Karpas-422 (cell line): ENCODE results near the gene PSMA7. TPM values are rescaled to one million over a fixed set of nuclear protein-coding genes. Genes with fewer than 3 reads are reported as not detected.
A peak's percentile ranks its signal among the peaks of the same experiment; 100 is the strongest.

Source experiments
- DNase-seq: peaks from one replicate; pipeline ENCODE4 v3.0.0-alpha.2; 2015
- H2AFZ ChIP-seq: fragments of 200-600 bp; sonication (generic); 2 replicates; pipeline ENCODE4 v1.6.1; 2014; ENCODE audit warnings: antibody characterized with exemption, low read length, mixed read lengths
- H3K27ac ChIP-seq: fragments of 200-600 bp; sonication (generic); 2 replicates; pipeline ENCODE4 v1.5.1; 2014; ENCODE audit warnings: mild to moderate bottlenecking, low read length, moderate library complexity
- H3K27me3 ChIP-seq: fragments of 200-600 bp; sonication (generic); 2 replicates; pipeline ENCODE4 v1.6.1; 2014; ENCODE audit warnings: low read length, mixed read lengths
- H3K36me3 ChIP-seq: fragments of 200-600 bp; sonication (generic); 2 replicates; pipeline ENCODE4 v1.6.1; 2014; ENCODE audit warnings: low read length, mixed read lengths; ENCODE audit not compliant: insufficient read depth
- H3K4me1 ChIP-seq: fragments of 200-600 bp; sonication (generic); 2 replicates; pipeline ENCODE4 v1.6.1; 2014; ENCODE audit warnings: mild to moderate bottlenecking, low read length, mixed read lengths
- H3K4me2 ChIP-seq: fragments of 200-600 bp; sonication (generic); 2 replicates; pipeline ENCODE4 v1.6.1; 2014; ENCODE audit warnings: low read length, low read depth, mild to moderate bottlenecking; ENCODE audit not compliant: poor library complexity, severe bottlenecking
- H3K4me3 ChIP-seq: fragments of 200-600 bp; sonication (generic); 2 replicates; pipeline ENCODE4 v1.5.1; 2014; ENCODE audit warnings: mild to moderate bottlenecking, antibody characterized with exemption, low read length, mixed read lengths
- H3K79me2 ChIP-seq: fragments of 200-600 bp; sonication (generic); 2 replicates; pipeline ENCODE4 v1.6.1; 2014; ENCODE audit warnings: mild to moderate bottlenecking, low read length, mixed read lengths
- H3K9ac ChIP-seq: fragments of 200-600 bp; sonication (generic); 2 replicates; pipeline ENCODE4 v1.6.0; 2014; ENCODE audit warnings: low read length
- H3K9me2 ChIP-seq: fragments of 200-600 bp; sonication (generic), shearing (Covaris generic); replicated peaks from 2 replicates; pipeline ENCODE4 v1.6.0; 2014; ENCODE audit warnings: mild to moderate bottlenecking, low read length, moderate library complexity; ENCODE audit not compliant: insufficient read depth
- H3K9me3 ChIP-seq: fragments of 300-700, 200-600 bp; sonication (generic); 2 replicates; pipeline ENCODE4 v1.6.1; 2014; ENCODE audit warnings: low read length, mixed read lengths
- H4K20me1 ChIP-seq: fragments of 200-600 bp; sonication (generic); 2 replicates; pipeline ENCODE4 v1.6.1; 2014; ENCODE audit warnings: mild to moderate bottlenecking, antibody characterized with exemption, low read length, low read depth; ENCODE audit not compliant: insufficient read depth
- total RNA-seq: library from RNA; depleted of rRNA; stranded (reverse); fragments of >200 nt; shearing (Covaris generic); gene quantifications from 2 replicates; pipeline ENCODE4 v1.2.3, GENCODE V29; 2014; ENCODE audit warnings: low replicate concordance

Gene PSMA7
- total RNA-seq, 1 experiment from 2014 or later: 181 TPM

- no peaks in the 10 kb centered on the region for H3K36me3 ChIP-seq
- H3K27me3 ChIP-seq: no peaks in the 10 kb centered on the region
- peak overlapping the region; percentile 98 for H3K4me2 ChIP-seq
- peak; percentile 54 for DNase-seq
- H3K9ac ChIP-seq: peak overlapping the region; percentile 94
- H4K20me1 ChIP-seq: no peaks in the 10 kb centered on the region
- no peaks in the 10 kb centered on the region for H3K9me3 ChIP-seq
- peak overlapping the region; percentile 41; the same call in 1 of the 2 replicates for H3K27ac ChIP-seq
- H2AFZ ChIP-seq: no peak overlapping the region
- peaks cover 60% of the 10 kb centered on the region for H3K79me2 ChIP-seq
- H3K4me3 ChIP-seq: peak overlapping the region; percentile 82
- no peaks in the 10 kb centered on the region for H3K9me2 ChIP-seq
- H3K4me1 ChIP-seq: peaks cover 29% of the 10 kb centered on the region
Observed at GRCh38 chr20:62183426-62184142, 40.4 kb upstream of the PSMA7 start.

- Histone ChIP-seq H3K9me3 (no peaks in the 10 kb centered on the region), H3K27ac (peak within 1 kb of the TSS; percentile 73), H3K9me2 (no peaks in the 10 kb centered on the region), H3K9ac (peak within 1 kb of the TSS; percentile 94), H3K4me3 (peak within 1 kb of the TSS; percentile 82), H3K4me1 (peaks cover 29% of the 10 kb centered on the region), H2AFZ (no peak within 1 kb of the TSS), H3K4me2 (peak within 1 kb of the TSS; percentile 98), H4K20me1 (no peaks in the 10 kb centered on the region), H3K79me2 (peaks cover 52% of the 10 kb centered on the region), H3K36me3 (no peaks in the 10 kb centered on the region), H3K27me3 (no peaks in the 10 kb centered on the region)
- DNase-seq: peak; percentile 99
Observed at GRCh38 chr20:62182469-62183425, 39.6 kb upstream of the PSMA7 start, which contains the start of gene MTG2. Gene MTG2, plus strand, starts transcription at chr20:62183028. Its CDS starts 10,393 bp downstream, at chr20:62193421.

DNA sequence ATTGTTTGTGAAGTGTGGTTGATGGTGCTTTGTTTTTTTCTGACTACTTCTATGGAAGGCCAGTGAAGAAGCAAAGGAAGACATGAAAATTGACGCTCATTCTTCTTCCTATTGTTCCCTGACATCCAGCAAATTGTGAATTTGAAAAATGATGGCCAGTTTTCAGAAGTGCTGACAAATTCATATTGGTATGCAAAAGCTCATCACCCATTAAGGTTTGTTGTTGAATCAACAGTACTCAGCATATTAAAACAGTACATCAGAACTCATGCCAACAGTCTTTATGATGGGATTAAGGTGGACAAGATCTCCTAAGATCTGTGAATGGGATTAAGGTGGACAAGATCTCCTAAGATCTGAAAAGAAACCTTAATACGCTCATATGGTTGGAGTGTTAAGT is 38.6 kb upstream of the PSMA7 start:
- Histone ChIP-seq H3K79me2 (peaks cover 42% of the 10 kb centered on the region), H4K20me1 (no peaks in the 10 kb centered on the region), H3K27me3 (no peaks in the 10 kb centered on the region), H3K9me2 (no peaks in the 10 kb centered on the region), H3K4me2 (peak overlapping the region; percentile 98), H3K9ac (peak overlapping the region; percentile 94), H3K36me3 (no peaks in the 10 kb centered on the region), H3K4me1 (peaks cover 26% of the 10 kb centered on the region), H3K4me3 (peak overlapping the region; percentile 82), H3K27ac (peak overlapping the region; percentile 73), H3K9me3 (no peaks in the 10 kb centered on the region), H2AFZ (no peak overlapping the region)
- no peak for DNase-seq

- H4K20me1 ChIP-seq: no peaks in the 10 kb centered on the region
- H3K9ac ChIP-seq: no peak overlapping the region
- no peaks in the 10 kb centered on the region for H3K27me3 ChIP-seq
- no peaks in the 10 kb centered on the region for H3K36me3 ChIP-seq
- DNase-seq: no peak
- no peak overlapping the region for H3K4me2 ChIP-seq
- H3K4me1 ChIP-seq: peaks cover 18% of the 10 kb centered on the region
- H3K9me2 ChIP-seq: no peaks in the 10 kb centered on the region
- no peaks in the 10 kb centered on the region for H3K9me3 ChIP-seq
- no peak overlapping the region for H3K27ac ChIP-seq
- no peak overlapping the region for H2AFZ ChIP-seq
- H3K4me3 ChIP-seq: no peak overlapping the region
- peaks cover 20% of the 10 kb centered on the region for H3K79me2 ChIP-seq
Observed at GRCh38 chr20:62179162-62179504, 35.9 kb upstream of the PSMA7 start.

DNA sequence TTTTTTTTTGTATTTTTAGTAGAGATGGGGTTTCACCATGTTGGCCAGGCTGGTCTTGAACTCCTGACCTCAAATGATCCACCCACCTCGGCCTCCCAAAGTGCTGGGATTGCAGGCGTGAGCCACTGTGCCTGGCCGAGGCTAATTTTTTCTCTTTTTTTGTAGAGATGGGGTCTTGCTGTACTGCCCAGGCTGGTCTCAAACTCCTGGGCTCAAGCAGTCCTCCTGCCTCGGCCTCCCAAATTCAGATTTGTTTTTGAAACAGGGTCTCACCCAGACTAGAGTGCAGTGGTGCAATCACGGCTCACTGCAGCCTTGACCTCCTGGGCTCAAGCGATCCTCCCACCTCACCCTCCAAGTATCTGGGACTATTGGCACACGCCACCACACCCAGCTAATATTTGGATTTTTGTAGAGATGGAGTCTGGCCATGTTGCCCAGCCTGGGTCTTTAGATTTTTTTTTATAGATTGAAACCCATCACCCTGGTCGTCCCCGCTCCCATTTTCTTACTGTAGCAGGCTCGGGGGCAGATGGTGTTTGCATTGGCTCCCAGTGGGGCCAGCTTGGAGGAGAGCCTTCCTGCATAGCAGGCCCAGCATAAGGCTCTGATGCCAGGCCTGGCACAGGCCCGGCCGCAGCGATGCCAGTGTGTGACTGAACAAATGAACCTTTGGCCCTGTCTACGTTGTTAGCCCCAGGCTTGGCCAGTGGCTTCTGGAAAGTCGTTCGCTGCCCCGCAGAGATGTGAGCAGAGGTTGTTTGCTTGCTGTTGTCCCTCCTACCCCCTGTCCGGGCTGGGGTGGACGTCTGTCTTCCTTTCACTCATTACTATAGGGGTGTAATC is 35.3 kb upstream of the PSMA7 start:
- Histone ChIP-seq H3K27ac (no peak overlapping the region), H3K9me2 (no peaks in the 10 kb centered on the region), H2AFZ (no peak overlapping the region), H3K4me1 (peaks cover 13% of the 10 kb centered on the region), H3K36me3 (no peaks in the 10 kb centered on the region), H3K79me2 (peaks cover 14% of the 10 kb centered on the region), H3K4me2 (no peak overlapping the region), H3K9me3 (no peaks in the 10 kb centered on the region), H3K27me3 (no peaks in the 10 kb centered on the region), H3K9ac (no peak overlapping the region), H3K4me3 (no peak overlapping the region), H4K20me1 (no peaks in the 10 kb centered on the region)
- DNase-seq: no peak

- Histone ChIP-seq H3K9me3 (no peaks in the 10 kb centered on the region), H3K27ac (no peak overlapping the region), H3K4me3 (no peak overlapping the region), H2AFZ (no peak overlapping the region), H3K9me2 (no peaks in the 10 kb centered on the region), H3K27me3 (no peaks in the 10 kb centered on the region), H4K20me1 (no peaks in the 10 kb centered on the region), H3K36me3 (no peaks in the 10 kb centered on the region), H3K9ac (no peak overlapping the region), H3K4me2 (no peak overlapping the region), H3K79me2 (peaks cover 7% of the 10 kb centered on the region; the same call in 1 of the 2 replicates), H3K4me1 (peaks cover 13% of the 10 kb centered on the region)
- no peak for DNase-seq
Observed at GRCh38 chr20:62177307-62177706, 34.1 kb upstream of the PSMA7 start.

DNA sequence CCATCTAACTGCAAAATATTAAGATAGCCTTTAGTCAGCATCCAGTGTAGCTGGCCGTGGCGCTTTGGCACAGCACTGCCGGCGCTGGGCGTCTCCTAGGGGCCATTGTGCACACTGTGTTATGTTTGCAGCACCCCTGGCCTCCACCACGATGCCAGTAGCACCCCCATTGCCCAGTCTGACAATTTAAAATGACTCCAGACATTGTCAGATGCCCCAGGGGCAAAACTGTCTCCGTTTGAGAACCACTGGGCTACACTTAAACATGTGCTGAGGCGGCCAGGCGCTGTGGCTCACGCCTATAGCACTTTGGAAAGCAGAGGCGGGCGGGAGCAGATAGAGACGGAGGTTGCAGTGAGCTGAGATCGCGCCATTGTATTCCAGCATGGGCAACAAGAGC is 33.7 kb upstream of the PSMA7 start:
- H3K27ac ChIP-seq: no peak overlapping the region
- no peak overlapping the region for H3K9ac ChIP-seq
- no peaks in the 10 kb centered on the region for H3K36me3 ChIP-seq
- H3K9me2 ChIP-seq: no peaks in the 10 kb centered on the region
- H2AFZ ChIP-seq: no peak overlapping the region
- H3K9me3 ChIP-seq: no peaks in the 10 kb centered on the region
- H3K4me2 ChIP-seq: no peak overlapping the region
- no peak for DNase-seq
- H3K27me3 ChIP-seq: no peaks in the 10 kb centered on the region
- no peaks in the 10 kb centered on the region for H4K20me1 ChIP-seq
- peaks cover 3% of the 10 kb centered on the region; the same call in 1 of the 2 replicates for H3K79me2 ChIP-seq
- H3K4me1 ChIP-seq: peaks cover 10% of the 10 kb centered on the region
- H3K4me3 ChIP-seq: no peak overlapping the region
